GM18502 (cell line): ENCODE measurements around the gene TLE2.
"Not testable (repeated sequence)": the region's sequence is repeated elsewhere in the genome, so short reads cannot be mapped to it uniquely, and the experiment has no call there.

Experiments used
- ATAC-seq: cut with Tn5 transposase; IDR thresholded peaks from one replicate; pipeline ENCODE4 v1.9.1; 2021; ENCODE audit warnings: mild to moderate bottlenecking; ENCODE audit not compliant: unreplicated experiment, poor library complexity

The TLE2 gene

DNA sequence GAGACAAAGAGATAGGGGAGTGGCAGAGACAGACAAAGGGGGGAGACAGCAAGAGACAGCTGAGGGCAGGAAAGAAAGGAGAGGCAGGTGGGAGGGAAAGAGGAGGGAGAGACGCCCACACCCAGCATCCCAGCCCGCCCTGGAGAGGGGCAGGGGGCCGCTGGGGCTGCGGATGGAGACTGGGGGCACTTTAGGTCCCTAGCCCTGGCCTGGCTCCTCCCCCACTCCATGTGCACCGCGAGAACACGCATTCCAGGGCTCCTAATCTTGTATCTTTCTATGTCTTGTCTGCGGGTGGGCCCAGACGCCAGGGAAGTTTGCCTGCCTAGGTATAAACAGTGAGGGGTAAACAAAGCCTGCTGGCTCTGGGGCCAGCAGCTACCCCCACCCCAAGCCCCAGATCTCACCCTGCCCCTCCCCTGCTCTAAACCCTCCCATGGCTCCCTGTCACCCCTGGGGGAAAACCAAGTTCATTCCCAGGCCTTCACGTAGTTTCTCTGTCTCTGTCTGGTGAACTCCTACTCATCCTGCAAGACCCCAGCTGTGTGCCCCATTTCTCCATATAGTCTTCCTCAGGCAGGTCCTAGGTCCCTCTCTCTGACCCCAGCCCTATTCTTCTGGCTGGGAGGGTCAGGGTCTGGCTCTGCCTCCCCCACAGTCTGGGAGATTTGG lies 27.5 kb upstream of the TLE2 start:
- no peak for ATAC-seq

DNA sequence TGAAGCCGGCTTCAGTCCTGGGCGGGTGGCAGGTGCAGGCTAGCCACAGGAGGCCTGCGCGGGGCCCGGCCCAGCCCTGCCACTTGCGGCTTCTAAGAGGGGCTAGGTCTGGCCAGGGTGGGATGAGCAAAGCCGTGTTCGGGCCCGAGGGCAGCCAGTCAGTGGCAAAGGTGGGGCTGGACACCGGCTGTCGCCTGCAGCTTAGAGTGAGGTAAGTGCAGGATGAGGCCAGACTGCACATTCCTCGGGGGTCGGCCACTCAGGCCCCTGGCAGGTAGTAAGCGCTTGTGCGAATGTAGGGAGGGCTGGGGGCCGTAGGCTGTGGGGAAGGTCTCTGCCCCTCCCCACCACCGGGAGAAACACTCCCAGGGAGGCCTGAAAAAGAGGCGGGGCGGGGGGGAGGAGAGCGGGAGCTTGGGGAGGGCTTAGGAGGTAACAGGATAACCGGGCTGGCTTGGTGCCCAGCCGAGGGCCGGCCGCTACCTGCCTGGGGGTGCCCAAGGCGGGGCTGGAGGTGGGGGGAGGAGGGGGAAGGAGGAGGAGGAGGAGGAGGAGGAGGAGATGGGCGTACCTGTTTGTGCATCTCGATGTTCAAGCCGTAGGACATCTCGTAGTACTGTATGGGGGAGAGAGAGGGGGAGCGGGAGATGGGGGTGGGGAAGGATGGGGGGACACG lies 26.8 kb upstream of the TLE2 start:
- ATAC-seq, result no peak

DNA sequence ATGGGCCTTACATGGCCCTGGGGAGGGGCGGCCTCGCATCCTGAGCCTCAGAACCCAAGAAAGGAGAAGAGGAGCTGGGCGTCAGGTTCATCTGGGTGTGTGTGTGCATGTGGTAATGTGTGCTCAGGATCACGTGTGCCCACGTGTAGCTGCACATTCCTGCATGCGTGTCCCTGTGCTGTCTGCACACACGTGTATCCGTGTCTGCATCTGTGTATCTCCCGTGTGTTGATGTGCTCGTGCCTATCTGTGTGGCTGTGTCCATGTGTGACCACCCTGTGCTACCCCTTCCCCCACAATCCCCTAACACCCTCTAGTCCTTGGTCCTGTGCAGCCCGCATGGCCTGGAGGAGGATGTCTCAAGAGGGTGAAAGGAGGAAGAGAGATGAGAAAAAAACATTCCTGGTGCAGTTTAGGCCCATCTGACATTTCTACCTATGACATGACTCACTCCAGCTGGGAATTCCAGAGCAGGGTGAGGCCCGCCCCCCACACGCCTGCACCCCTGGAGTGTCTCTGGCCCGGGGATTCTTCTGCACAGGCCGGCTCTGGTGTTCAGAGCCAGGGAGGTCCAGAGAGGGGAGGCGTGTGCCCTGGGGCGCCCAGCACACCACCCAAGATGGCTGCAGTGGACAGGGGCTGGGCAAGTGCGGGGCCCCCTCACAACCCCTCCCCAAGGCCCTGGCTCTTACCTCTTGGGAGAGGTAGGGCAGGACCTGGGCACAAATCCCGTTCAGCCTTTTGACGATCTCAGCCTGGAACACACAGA lies 26.1 kb upstream of the TLE2 start:
- ATAC-seq, result no peak

DNA sequence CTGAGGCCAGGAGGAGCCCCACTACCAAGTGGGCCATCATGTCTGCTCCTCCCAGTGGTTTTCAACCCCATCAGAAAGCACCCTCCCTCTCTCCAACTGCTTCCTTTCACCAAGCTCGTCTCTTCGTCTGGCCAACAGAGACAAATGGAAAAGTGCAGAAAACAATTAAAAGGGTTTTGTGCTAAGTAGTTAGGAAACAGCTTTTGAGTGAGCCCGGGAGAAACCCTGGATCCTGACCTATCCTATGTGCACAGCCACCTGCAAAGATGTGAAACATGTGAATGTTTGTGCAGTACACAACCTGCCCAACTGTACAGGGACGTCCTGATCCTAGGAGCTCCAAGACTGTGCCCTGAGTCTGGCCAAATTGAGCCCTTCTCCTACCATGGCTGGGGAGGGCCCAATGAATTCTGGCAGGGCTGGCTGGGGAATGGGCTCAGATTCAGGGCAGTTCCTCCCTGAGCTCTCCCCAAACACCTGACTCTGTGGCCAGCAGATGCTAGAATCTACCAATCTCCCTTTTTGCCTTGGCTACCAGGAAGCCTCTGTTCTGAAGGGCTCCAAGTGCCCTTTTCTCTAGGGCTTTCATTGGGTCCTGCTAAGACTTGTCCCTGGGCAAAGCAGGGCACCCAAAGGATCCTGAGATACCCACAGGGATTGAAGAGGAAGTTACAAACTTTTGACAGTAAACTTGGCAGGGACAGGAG lies 25.3 kb upstream of the TLE2 start:
- no peak for ATAC-seq

DNA sequence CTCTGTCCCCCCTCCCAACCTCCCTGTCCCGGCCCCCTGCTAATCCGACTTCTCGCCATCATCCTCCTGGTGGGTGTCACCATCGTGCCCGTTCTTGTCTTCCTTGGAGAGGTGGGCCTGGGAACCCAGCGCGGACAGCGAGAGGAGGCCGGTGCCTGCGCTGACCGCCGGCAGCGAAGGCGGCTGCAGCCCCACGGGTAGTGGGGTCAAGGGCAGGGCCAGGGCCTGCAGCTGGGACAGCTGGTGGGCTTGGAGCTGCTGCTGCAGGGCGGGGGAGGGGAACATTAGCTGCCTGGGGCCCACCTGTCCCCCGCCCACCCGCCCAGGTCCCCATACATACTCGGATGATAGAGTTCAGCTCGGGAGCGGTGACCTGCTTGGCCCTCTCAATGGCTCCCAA lies 24.7 kb upstream of the TLE2 start:
- no peak for ATAC-seq

DNA sequence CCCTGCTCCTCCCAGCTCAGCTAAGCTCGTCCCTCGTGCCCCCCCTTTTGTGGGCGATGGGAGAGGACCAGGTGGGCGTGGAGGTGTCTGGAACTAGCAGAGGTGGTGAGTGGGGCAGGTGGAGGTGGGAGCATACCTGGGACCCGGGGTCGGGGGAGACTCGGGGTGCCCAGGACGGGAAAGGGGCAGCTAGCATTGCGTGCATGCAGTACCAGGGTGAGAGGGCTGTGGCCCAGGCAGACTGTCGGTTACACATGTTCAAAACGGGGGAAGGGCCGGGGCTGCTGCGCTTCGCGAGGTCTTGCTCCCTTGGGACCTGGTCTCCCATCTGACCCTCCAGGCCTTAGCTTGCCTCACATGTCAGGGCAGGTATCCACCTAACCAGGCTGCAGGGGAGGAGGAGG lies 24.1 kb upstream of the TLE2 start:
- no peak for ATAC-seq

DNA sequence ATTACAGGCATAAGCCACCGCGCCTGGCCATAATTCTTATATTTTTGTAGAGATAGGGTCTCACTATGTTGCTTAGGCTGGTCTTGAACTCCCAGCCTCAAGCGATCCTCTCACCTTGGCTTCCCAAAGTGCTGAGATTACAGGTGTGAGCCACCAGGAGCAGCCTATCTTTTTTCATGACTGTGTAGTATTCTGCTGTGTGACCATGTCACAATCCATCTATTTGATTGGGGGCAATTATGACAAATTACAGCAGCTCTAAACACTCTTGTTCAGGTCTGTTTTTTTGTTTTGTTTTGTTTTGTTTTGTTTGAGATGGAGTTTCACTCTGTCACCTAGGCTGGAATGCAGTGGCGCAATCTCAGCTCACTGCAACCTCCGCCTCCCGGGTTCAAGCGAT lies 20.9 kb upstream of the TLE2 start:
- not testable (repeated sequence) for ATAC-seq

DNA sequence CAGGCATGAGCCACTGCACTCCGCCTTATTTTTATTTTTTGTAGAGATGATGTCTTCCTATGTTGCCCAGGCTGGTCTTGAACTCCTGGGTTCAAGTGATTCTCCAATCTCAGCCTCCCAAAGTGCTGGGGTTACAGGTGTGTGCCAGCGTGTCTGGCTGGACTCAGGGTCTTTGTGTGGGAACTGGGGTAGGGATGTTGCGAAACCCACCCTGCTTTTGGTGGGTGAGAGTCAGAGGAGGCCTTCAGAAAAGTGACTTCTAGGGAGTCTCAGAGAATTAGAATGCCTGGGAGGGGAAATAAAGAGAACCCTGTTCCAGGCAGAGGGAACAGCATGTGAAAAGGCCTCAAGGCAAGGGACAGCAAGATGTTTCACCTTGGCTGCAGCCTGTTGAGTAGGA lies 20.0 kb upstream of the TLE2 start:
- ATAC-seq, result no peak

DNA sequence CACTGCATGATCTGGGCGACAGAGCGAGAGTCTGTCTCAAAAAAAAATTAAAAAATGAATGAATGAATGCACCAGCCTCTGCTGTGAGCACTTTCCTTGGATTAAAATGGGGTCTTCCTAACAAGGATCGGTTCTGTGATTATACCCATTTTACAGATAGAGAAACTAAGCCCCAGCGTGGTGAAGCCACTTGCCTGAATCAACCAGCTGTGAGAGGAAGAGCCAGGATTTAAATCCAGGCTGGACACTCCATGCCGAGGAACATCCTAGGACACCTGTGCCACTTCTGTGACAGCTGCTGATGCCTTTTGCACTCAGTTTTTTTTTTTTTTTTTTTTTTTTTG lies 19.1 kb upstream of the TLE2 start:
- no peak for ATAC-seq

DNA sequence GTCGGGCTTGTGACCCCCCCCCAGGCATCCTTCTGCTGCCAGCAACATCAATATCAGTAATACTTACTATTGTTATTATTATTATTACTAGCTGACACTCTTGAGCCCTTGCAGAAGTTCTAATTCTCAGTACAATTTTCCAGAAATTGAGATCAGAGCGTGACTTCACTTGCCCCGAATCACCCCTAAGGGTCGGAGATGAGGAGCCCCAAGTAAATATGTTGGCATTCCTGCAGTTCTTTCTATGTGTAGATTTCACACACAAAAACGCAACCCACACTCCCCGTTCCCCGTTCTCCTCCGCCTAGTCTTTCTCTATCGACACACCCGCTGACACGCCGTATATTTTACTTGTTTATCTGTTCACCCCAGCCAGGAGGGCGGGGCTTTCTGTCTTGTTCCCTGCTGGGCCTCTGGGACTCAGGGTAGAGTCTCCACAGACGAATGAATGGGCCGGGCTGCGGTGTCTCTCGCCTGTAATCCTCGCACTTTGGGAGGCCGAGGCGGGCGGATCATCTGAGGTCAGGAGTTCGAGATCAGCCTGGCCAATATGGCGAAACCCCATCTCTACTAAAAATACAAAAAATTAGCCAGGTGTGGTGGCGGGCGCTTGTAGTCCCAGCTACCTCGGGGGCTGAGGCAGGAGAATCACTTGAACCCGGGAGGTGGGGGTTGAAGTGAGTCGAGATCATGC lies 18.6 kb upstream of the TLE2 start:
- no peak for ATAC-seq

DNA sequence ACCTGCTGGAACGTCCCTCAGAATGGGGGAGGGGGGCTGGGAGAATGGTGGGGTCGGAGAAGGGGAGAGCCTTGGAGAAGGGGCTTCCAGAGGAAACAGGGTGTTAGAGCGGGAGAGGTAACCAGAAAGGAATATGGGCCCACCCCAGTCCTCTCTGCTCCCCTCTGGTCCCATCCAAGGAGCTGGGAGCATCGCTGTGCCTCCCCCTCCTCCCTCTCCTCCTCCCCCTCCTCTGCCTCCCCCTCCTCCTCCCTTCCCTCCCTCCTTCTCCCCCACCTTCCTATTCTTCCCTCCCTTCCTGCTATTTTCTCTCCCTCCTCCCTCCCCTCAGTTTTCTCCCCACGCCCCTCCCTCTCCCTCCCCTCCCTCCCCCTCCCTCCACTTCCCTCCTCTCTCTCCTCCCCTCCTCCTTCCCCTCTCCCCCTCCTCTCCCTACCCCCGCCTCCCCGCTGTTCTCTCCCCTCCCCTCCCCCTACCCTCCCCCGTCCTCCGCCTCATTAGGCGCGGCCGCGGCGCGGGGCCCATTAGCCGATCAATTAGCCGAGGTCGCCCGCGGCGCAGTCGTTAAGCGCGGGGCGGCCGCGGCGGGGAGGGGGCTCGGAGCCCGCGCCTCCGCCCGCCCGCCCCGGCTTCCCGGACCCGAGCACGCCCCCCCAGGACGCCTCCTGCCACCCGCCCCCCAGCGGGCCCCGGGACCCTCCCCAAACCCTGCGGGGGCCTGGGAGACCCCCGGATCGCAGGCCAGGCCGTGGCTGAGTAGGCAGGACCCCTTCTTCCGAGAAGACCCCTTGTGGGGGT lies 17.8 kb upstream of the TLE2 start:
- ATAC-seq, result no peak

DNA sequence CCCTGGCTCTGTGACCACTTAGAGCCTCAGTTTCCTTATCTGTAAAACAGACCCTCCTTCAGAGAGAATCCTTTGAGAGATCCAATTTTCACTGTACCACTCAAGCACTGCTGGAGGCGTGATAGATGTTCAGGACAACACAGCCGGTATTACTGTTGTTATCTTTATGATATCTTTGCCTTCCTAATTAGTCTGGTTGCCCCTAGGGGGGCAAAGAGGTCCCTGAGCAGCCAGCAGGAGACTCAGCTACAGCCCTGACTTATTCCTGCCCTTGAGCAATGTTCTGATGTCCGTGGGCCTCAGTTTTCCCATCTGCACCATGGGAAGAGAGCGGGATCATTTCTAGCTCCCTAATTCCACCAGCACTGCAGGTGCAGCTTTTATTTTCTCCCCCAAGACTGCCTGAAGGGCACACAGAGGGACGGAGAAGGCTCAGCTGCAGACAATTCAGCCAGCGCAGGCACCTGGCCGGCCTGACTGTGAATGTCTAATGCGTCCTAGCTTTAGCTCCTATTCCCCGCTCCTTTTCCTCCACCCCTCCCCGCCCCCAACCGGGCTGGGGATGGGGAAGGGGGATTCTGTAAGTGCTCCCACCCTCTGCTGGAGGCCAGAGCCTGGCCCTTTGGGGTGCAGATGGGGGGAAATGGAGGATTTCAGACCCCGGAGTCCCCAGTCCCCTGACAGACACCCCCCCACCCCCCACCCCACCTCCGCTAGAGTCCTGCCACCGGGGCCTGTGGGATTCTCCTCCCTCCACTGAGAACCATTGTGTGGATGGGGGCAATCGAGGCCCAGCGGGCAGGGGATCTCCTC lies 17.0 kb upstream of the TLE2 start:
- ATAC-seq, result no peak

DNA sequence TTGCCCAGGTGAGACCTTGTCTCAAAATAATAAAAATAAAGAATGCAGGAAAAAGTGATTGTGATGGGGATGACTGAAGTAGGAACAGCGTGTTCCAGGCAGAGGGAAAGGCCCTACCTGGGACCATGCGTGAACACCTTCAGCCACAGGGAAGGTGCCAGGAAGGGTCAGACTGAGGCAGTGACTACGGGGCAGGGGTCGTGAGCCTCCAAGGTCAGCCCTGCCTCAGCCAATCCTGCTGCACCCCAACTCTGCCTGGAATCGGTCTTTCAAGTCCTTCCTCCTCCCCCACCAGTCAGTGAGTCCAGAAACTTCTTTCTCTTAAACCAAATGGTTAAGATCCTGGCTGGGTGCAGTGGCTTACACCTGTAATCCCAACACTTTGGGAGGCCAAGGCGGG lies 16.1 kb upstream of the TLE2 start:
- ATAC-seq, result no peak

DNA sequence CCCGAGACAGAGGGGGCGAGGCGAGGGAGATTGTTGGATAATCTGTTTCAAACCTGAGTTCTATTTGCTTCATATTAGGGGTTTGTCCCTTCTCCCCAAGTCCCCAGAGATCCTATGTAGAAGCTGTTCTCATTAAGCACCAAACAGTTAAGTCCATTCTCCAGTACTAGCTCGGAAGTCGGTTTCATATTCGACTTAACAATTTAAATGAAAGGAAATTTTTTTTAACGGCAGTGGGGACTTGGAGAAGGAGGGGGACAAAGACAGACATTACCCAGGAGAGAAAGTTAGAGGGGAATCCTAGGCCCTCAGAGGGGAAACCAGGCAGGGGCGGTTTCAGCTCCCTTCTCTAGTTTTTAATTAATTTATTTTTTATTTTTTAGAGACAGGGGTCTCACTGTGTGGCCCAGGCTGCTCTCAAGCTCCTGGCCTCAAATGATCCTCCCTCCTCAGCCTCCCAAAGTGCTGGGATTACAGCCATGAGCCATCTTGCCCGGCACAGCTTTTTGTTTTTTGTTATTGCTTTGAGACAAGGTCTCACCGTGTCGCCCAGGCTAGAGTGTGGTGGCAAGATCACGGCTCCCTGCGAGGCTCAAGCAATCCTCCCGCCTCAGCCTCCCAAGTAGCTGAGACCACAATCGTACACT lies 13.7 kb upstream of the TLE2 start:
- ATAC-seq, result no peak

DNA sequence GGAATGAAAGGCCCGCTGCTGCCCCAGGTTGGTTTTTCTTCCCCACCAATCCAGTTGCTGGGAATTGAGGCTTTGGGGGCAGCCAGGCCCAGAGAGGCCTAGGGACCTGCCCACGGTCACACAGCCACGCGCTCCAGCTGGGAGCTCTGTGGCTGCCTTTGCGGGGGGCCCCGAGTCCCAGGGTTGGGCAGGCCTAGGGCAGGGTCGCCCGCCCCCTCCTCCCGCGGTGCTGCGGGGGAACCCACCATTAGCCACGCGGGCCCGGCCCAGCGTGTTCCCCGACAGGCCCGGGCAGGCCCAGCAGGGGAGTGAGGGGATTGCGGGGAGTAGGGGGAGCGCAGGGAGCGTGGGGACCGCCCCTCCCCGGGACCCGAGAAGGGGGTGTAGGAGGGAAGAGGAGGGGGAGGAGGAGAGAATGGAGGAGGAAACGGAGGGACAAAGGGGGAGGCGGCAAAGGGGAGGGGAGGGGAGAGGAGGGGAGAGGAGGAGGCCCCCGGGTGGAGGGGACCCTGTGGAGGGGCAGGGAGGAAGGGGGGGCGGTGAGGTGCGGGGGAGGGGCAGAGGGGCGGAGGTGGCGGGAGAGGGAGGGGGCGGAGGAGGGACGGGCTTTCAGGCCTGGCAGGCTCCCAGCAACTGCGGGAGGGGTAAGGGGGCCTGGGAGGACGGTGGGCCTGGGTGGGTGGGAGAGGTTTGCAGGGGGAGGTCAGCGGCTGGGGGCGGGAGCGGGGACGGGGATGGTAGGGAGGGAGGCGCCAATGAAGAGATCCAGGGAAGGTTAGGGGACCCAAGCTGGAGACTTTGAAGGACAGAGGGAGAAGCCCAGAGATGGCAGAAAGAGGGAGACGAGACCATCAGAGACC lies 12.9 kb upstream of the TLE2 start:
- ATAC-seq, result no peak

DNA sequence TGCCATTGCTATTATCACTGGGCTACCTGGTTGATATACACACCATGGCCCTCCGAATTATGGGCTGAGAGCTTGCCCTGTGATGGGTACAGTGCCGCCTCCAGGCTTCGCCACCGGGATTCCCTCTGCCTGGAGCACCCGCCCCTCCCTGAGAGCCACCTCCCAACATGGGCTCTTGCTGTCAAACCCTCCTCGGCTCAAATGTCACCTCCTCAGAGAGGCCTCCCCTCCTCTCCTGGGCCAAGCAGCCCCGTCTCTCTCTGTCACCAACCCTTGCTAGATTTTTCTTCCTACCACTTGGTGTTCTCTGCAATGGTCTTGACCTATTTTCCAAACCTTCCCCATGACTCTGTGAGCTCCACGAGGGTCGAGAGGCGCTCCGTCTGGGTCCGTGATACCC lies 12.2 kb upstream of the TLE2 start:
- no peak for ATAC-seq

DNA sequence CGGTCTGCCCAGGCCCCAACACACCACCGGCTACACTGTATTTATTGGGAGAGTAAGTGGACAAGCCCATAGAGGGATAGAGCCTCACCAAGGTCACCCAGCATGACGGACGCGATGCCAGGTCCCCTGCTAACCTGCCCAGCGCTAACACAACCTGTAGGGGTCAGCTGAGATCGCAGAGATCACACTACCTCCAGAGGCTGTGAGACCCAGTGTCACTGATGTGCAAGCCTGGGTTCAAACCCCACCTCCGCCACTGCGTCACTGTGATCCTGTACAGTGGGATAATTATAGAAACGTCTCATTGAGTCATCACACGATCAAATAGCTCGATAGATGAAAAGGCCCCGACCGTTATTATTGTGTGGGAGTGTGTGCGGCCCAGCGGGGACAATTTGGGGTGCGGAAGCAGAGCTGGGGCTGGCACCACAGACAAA lies 10.6 kb upstream of the TLE2 start:
- no peak for ATAC-seq
